WTC11 (cell line): ENCODE data around the gene MAP3K1. TPM values are rescaled to one million over a fixed set of nuclear protein-coding genes. Genes with fewer than 3 reads are reported as not detected.
"Not testable (repeated sequence)": the region's sequence is repeated elsewhere in the genome, so short reads cannot be mapped to it uniquely, and the experiment has no call there.

Source experiments
- ATAC-seq: fragments of 200-7000 bp; cut with Tn5 transposase; 2 replicates; pipeline ENCODE4 v1.10.0; 2021; ENCODE audit warnings: mild to moderate bottlenecking, moderate library complexity
- CTCF ChIA-PET: fragments of 300-600 bp; sonication (Branson Sonifier 250); formaldehyde crosslinking; loops from one replicate; lab custom pipeline; 2021; ENCODE audit warnings: antibody characterized with exemption; lab: Charles Lee
- POLR2A ChIA-PET: fragments of 350-600 bp; sonication (Branson Sonifier 250); formaldehyde crosslinking; loops from one replicate; lab custom pipeline; 2021; ENCODE audit warnings: antibody characterized with exemption; lab: Charles Lee
- DNase-seq: peaks from one replicate; pipeline ENCODE4 v3.0.0; 2021; ENCODE audit warnings: low spot score
- H3K27ac Mint-ChIP-seq: 2 replicates; pipeline ENCODE4 v1.8.0; 2021; ENCODE audit warnings: mixed read lengths
- H3K27me3 Mint-ChIP-seq: 2 replicates; pipeline ENCODE4 v1.8.0; 2021; ENCODE audit warnings: low read depth, mild to moderate bottlenecking, moderate library complexity, mixed read lengths
- H3K36me3 Mint-ChIP-seq: 2 replicates; pipeline ENCODE4 v1.8.0; 2021; ENCODE audit warnings: mixed read lengths
- H3K4me1 Mint-ChIP-seq: 2 replicates; pipeline ENCODE4 v1.8.0; 2022; ENCODE audit warnings: mixed read lengths
- H3K4me3 Mint-ChIP-seq: 2 replicates; pipeline ENCODE4 v1.8.0; 2021; ENCODE audit warnings: mild to moderate bottlenecking, moderate library complexity, mixed read lengths
- H3K9me3 Mint-ChIP-seq: 2 replicates; pipeline ENCODE4 v1.8.0; 2021; ENCODE audit warnings: mixed read lengths
- ATF3 ChIP-seq: sonication (generic); formaldehyde crosslinking; conservative IDR thresholded peaks from 2 replicates; pipeline ENCODE4 v1.8.1; 2022; ENCODE audit warnings: mild to moderate bottlenecking, missing genetic modification reagents
- ATF6 ChIP-seq: sonication (generic); formaldehyde crosslinking; IDR thresholded peaks from 2 replicates; pipeline ENCODE4 v1.8.1; 2023; ENCODE audit warnings: mild to moderate bottlenecking, missing genetic modification reagents
- CBFB ChIP-seq: sonication (generic); formaldehyde crosslinking; IDR thresholded peaks from 2 replicates; pipeline ENCODE4 v1.8.1; 2022; ENCODE audit warnings: mild to moderate bottlenecking, low read depth, missing genetic modification reagents
- E2F5 ChIP-seq: sonication (generic); formaldehyde crosslinking; IDR thresholded peaks from 2 replicates; pipeline ENCODE4 v1.8.1; 2022; ENCODE audit warnings: mild to moderate bottlenecking, moderate library complexity, missing genetic modification reagents
- ELF4 ChIP-seq: sonication (generic); formaldehyde crosslinking; IDR thresholded peaks from 2 replicates; pipeline ENCODE4 v1.8.1; 2022; ENCODE audit warnings: low read depth, mild to moderate bottlenecking, moderate library complexity, missing genetic modification reagents
- FOXJ3 ChIP-seq: sonication (generic); formaldehyde crosslinking; IDR thresholded peaks from 2 replicates; pipeline ENCODE4 v1.9.0; 2021; ENCODE audit warnings: missing genetic modification reagents, mild to moderate bottlenecking, borderline replicate concordance
- FOXK1 ChIP-seq: sonication (generic); formaldehyde crosslinking; IDR thresholded peaks from 2 replicates; pipeline ENCODE4 v1.8.0; 2022; ENCODE audit warnings: mild to moderate bottlenecking, moderate library complexity, missing genetic modification reagents
- FOXP1 ChIP-seq: sonication (generic); formaldehyde crosslinking; IDR thresholded peaks from 2 replicates; pipeline ENCODE4 v1.8.0; 2022; ENCODE audit warnings: missing genetic modification reagents, mild to moderate bottlenecking, moderate library complexity, borderline replicate concordance
- IRF1 ChIP-seq: sonication (generic); formaldehyde crosslinking; IDR thresholded peaks from 2 replicates; pipeline ENCODE4 v1.8.0; 2023; ENCODE audit warnings: missing genetic modification reagents
- JUN ChIP-seq: sonication (generic); formaldehyde crosslinking; IDR thresholded peaks from 2 replicates; pipeline ENCODE4 v1.8.0; 2023; ENCODE audit warnings: mild to moderate bottlenecking, missing genetic modification reagents
- MXD4 ChIP-seq: fragments of 250-450 bp; sonication (Bioruptor Pico); IDR thresholded peaks from 2 replicates; pipeline ENCODE4 v1.8.0; 2021; ENCODE audit warnings: mild to moderate bottlenecking, moderate library complexity, borderline replicate concordance
- PRDM15 ChIP-seq: sonication (generic); formaldehyde crosslinking; IDR thresholded peaks from 2 replicates; pipeline ENCODE4 v1.8.0; 2022; ENCODE audit warnings: missing genetic modification reagents
- PREB ChIP-seq: sonication (generic); formaldehyde crosslinking; IDR thresholded peaks from 2 replicates; pipeline ENCODE4 v1.8.1; 2022; ENCODE audit warnings: mild to moderate bottlenecking, missing genetic modification reagents, moderate library complexity, borderline replicate concordance
- RELA ChIP-seq: sonication (generic); formaldehyde crosslinking; IDR thresholded peaks from 2 replicates; pipeline ENCODE4 v1.8.1; 2022; ENCODE audit warnings: missing genetic modification reagents, mild to moderate bottlenecking, borderline replicate concordance
- SMAD3 ChIP-seq: sonication (generic); formaldehyde crosslinking; IDR thresholded peaks from 2 replicates; pipeline ENCODE4 v1.8.0; 2022; ENCODE audit warnings: missing genetic modification reagents, mild to moderate bottlenecking, borderline replicate concordance
- SOX15 ChIP-seq: fragments of 250-450 bp; sonication (Bioruptor Pico); IDR thresholded peaks from 2 replicates; pipeline ENCODE4 v1.9.0; 2021; ENCODE audit warnings: mild to moderate bottlenecking
- SP1 ChIP-seq: sonication (generic); formaldehyde crosslinking; conservative IDR thresholded peaks from 2 replicates; pipeline ENCODE4 v1.8.1; 2022; ENCODE audit warnings: missing genetic modification reagents
- TCF7 ChIP-seq: sonication (generic); formaldehyde crosslinking; IDR thresholded peaks from 2 replicates; pipeline ENCODE4 v1.8.0; 2022; ENCODE audit warnings: mild to moderate bottlenecking, low read depth, missing genetic modification reagents, moderate library complexity
- ZNF121 ChIP-seq: sonication (generic); formaldehyde crosslinking; IDR thresholded peaks from 2 replicates; pipeline ENCODE4 v1.8.0; 2023; ENCODE audit warnings: missing genetic modification reagents
- total RNA-seq: library from RNA; stranded (reverse); gene quantifications from 3 replicates; pipeline ENCODE4 v1.2.3, GENCODE V29; 2021

The MAP3K1 gene
- total RNA-seq, 1 experiment from 2014 or later: 16.3 TPM

- Mint-ChIP-seq H3K36me3 (no peaks in the 10 kb centered on the region), H3K4me1 (peaks cover 53% of the 10 kb centered on the region), H3K4me3 (no peak overlapping the region), H3K27ac (no peak overlapping the region), H3K27me3 (peaks cover 4% of the 10 kb centered on the region), H3K9me3 (no peaks in the 10 kb centered on the region)
- TF ChIP-seq PRDM15 (CRISPR knock-in tag): no peak
- no peak for TF ChIP-seq FOXK1 (CRISPR knock-in tag)
- no peak for TF ChIP-seq ZNF121 (CRISPR knock-in tag)
- ATAC-seq (no peak), DNase-seq (no peak)
- ChIA-PET CTCF (interaction anchor here (0.8 to 3.7 kb wide), 4 partner anchors 9 to 320 kb away, joined by 3 to 18 read pairs (median 6); no protein-coding TSS in a partner anchor), POLR2A (no interaction called here)
Observed at GRCh38 chr5:56818450-56819037, 3.2 kb downstream of the MAP3K1 start.

DNA sequence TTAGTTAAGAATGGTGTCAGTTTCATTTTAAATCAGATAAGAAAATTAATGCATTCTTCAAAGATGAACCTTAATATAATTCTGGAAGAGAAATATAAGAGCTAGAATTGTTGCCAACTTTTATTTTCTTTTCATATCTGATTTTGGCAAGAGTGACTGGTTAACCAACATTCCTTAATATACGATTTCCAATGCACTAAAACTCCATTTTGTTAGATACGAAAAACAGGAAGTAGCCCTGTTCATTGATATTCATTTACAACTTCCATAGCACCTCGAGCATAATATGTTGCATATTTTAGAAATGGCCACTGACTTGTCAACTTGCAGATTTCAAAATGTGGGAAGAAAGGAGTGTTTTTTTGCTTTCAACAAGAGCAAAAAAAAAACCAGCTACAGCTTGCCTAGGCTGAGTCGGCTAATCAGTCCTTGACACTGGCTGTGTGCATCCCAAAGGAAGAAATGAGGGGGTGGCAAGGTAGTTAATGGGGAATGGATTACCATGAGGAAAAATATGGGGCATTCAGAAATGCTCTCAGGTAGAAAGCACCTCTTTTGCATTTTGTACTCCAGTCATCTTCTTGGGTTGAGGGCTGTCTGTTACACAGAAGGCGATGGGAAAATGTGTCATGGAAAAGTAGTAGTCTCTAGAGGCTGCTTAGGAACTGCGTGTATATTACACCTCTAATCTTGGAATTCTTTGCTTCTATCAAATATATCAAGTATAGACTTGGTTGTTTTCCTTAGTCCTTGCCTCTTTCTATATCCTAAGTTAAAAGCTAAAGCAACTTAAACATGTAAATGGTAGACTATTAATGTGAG is 3.9 kb downstream of the MAP3K1 start:
- Mint-ChIP-seq H3K4me1 (peaks cover 50% of the 10 kb centered on the region), H3K4me3 (no peak overlapping the region), H3K27me3 (no peaks in the 10 kb centered on the region), H3K36me3 (no peaks in the 10 kb centered on the region), H3K27ac (peak overlapping the region; percentile 69), H3K9me3 (no peaks in the 10 kb centered on the region)
- ChIA-PET POLR2A (no interaction called here), CTCF (interaction anchor here (0.8 to 3.7 kb wide), 5 partner anchors 8 to 339 kb away, joined by 3 to 18 read pairs (median 4); no protein-coding TSS in a partner anchor)
- TF ChIP-seq ELF4 (CRISPR knock-in tag): no peak
- TF ChIP-seq E2F5: no peak
- TF ChIP-seq TCF7 (CRISPR knock-in tag): no peak
- TF ChIP-seq SP1 (CRISPR knock-in tag): no peak
- no peak for TF ChIP-seq SOX15 (CRISPR knock-in tag)
- no peak for TF ChIP-seq MXD4
- no peak for TF ChIP-seq SMAD3 (CRISPR knock-in tag)
- TF ChIP-seq ATF3 (CRISPR knock-in tag): no peak
- no peak for TF ChIP-seq FOXJ3
- TF ChIP-seq FOXP1 (CRISPR knock-in tag): no peak
- no peak for TF ChIP-seq RELA (CRISPR knock-in tag)
- TF ChIP-seq CBFB (CRISPR knock-in tag): no peak
- no peak for TF ChIP-seq FOXK1 (CRISPR knock-in tag)
- no peak for TF ChIP-seq PREB (CRISPR knock-in tag)
- no peak for TF ChIP-seq JUN
- no peak for TF ChIP-seq ATF6 (CRISPR knock-in tag)
- no peak for TF ChIP-seq IRF1 (CRISPR knock-in tag)
- DNase-seq (no peak), ATAC-seq (no peak)

GRCh38 chr5:56821868-56822267 is 6.5 kb downstream of the MAP3K1 start:
- peaks cover 67% of the 10 kb centered on the region for H3K4me1 Mint-ChIP-seq
- H3K36me3 Mint-ChIP-seq, H3K27me3 Mint-ChIP-seq, POLR2A ChIA-PET, ATAC-seq, CTCF ChIA-PET, DNase-seq, H3K27ac Mint-ChIP-seq, H3K4me3 Mint-ChIP-seq, H3K9me3 Mint-ChIP-seq: not testable (repeated sequence)
